Cardiac muscle cell (in vitro differentiated cells and primary cell): Measurements from ENCODE around the gene ZNF525. TPM values are rescaled to one million over a fixed set of nuclear protein-coding genes. Genes with fewer than 3 reads are reported as not detected.
"Not testable (repeated sequence)": the region's sequence is repeated elsewhere in the genome, so short reads cannot be mapped to it uniquely, and the experiment has no call there.

Source experiments
- DNase-seq, 2 donors: peaks; one replicate each; pipeline versions ENCODE4 v3.0.0 to v3.0.0-alpha.2; 2010 to 2017; ENCODE audit warnings: low read depth in 1 of 2, low spot score in 1 of 2
- H3K27ac ChIP-seq: fragments of 200-600 bp; sonication (generic); 2 replicates; pipeline ENCODE4 v1.5.1; 2016
- H3K27me3 ChIP-seq: fragments of 200-600 bp; sonication (generic); 2 replicates; pipeline ENCODE4 v1.6.0; 2016; ENCODE audit warnings: control low read depth
- H3K36me3 ChIP-seq: fragments of 200-600 bp; sonication (generic); 2 replicates; pipeline ENCODE4 v1.5.1; 2016; ENCODE audit warnings: control low read depth
- H3K4me1 ChIP-seq: fragments of 200-600 bp; sonication (generic); 2 replicates; pipeline ENCODE4 v1.8.1; 2017; ENCODE audit warnings: low read depth, mild to moderate bottlenecking, mixed run types
- H3K4me3 ChIP-seq: fragments of 200-600 bp; sonication (generic); 2 replicates; pipeline ENCODE4 v1.5.1; 2016; ENCODE audit warnings: mild to moderate bottlenecking
- H3K9me3 ChIP-seq: fragments of 200-600 bp; sonication (generic); 2 replicates; pipeline ENCODE4 v1.5.1; 2017; ENCODE audit warnings: low read depth, mild to moderate bottlenecking, control low read depth
- polyA plus RNA-seq: library from polyadenylated mRNA; unstranded; fragments of >200 nt; fragmentation: Nextera tagmentation; extraction: Ambion mirVana; gene quantifications from 2 replicates; pipeline ENCODE4 v1.2.1, GENCODE V29; 2016
- total RNA-seq: library from RNA; depleted of rRNA; stranded (reverse); fragments of >200 nt; gene quantifications from 2 replicates; pipeline ENCODE4 v1.2.3, GENCODE V29; 2016
- TF ChIP-seq, protein P1 (sequence below): IDR thresholded peaks from 2 replicates; pipeline ENCODE4 v1.5.1; 2012; ENCODE audit warnings: low read depth, mild to moderate bottlenecking, low read length

The ZNF525 gene
- total and polyA plus RNA-seq, 2 experiments from 2014 or later, result 3.9 to 7.1 TPM

- TF ChIP-seq, protein P1, sequence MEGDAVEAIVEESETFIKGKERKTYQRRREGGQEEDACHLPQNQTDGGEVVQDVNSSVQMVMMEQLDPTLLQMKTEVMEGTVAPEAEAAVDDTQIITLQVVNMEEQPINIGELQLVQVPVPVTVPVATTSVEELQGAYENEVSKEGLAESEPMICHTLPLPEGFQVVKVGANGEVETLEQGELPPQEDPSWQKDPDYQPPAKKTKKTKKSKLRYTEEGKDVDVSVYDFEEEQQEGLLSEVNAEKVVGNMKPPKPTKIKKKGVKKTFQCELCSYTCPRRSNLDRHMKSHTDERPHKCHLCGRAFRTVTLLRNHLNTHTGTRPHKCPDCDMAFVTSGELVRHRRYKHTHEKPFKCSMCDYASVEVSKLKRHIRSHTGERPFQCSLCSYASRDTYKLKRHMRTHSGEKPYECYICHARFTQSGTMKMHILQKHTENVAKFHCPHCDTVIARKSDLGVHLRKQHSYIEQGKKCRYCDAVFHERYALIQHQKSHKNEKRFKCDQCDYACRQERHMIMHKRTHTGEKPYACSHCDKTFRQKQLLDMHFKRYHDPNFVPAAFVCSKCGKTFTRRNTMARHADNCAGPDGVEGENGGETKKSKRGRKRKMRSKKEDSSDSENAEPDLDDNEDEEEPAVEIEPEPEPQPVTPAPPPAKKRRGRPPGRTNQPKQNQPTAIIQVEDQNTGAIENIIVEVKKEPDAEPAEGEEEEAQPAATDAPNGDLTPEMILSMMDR, result no peak
- Histone ChIP-seq H3K27me3 (no peaks in the 10 kb centered on the region), H3K9me3 (no peaks in the 10 kb centered on the region), H3K4me3 (no peak overlapping the region), H3K27ac (no peak overlapping the region), H3K36me3 (peaks cover 16% of the 10 kb centered on the region), H3K4me1 (no peaks in the 10 kb centered on the region)
- DNase-seq, result no peak
Measured at GRCh38 chr19:53355739-53356138, 9.8 kb upstream of the ZNF525 start.

- H3K9me3 ChIP-seq, result no peaks in the 10 kb centered on the region
- no peaks in the 10 kb centered on the region for H3K36me3 ChIP-seq
- no peak for DNase-seq
- H3K4me1 ChIP-seq, result no peaks in the 10 kb centered on the region
- no peak overlapping the region for H3K27ac ChIP-seq
- TF ChIP-seq, protein P1, result no peak
- H3K4me3 ChIP-seq, result no peak overlapping the region
- H3K27me3 ChIP-seq, result no peaks in the 10 kb centered on the region
Measured at GRCh38 chr19:53357821-53358581, 7.5 kb upstream of the ZNF525 start.

- H3K27me3 ChIP-seq, DNase-seq, H3K9me3 ChIP-seq, H3K4me3 ChIP-seq, H3K27ac ChIP-seq, H3K4me1 ChIP-seq, H3K36me3 ChIP-seq: not testable (repeated sequence)
Measured at GRCh38 chr19:53360056-53360455, 5.4 kb upstream of the ZNF525 start.

GRCh38 chr19:53365899-53366493 lies 491 bp downstream of the ZNF525 start:
- H3K4me3 ChIP-seq, result peak overlapping the region; percentile 71
- H3K27me3 ChIP-seq, result no peaks in the 10 kb centered on the region
- DNase-seq, result peak in 1 of 2 donors; percentile 54
- H3K36me3 ChIP-seq, result no peaks in the 10 kb centered on the region
- no peaks in the 10 kb centered on the region for H3K9me3 ChIP-seq
- TF ChIP-seq, protein P1, result no peak
- H3K4me1 ChIP-seq, result no peaks in the 10 kb centered on the region
- H3K27ac ChIP-seq, result no peak overlapping the region

DNA sequence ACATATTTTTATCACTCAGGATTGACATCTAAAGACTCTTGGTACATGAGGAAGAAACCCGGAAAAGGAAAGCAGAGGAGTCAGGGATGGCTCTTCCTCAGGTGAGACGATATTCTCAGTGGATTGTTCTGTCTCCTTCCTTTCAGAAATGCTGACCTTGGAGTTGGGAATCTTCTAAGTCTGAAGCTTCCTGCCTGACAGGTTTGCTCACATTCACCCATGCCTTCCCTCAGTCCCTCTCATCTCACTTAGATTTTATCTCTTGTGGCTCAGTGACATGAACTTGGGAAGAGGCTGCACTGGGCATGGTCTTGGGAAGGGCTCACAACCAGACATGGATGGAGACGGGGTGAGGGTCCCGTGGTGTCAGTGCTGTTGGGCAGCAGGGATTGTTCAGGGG lies 6.7 kb downstream of the ZNF525 start:
- no peak for DNase-seq
- Histone ChIP-seq H3K27me3 (no peaks in the 10 kb centered on the region), H3K27ac (no peak overlapping the region), H3K36me3 (no peaks in the 10 kb centered on the region), H3K4me1 (no peaks in the 10 kb centered on the region), H3K9me3 (no peaks in the 10 kb centered on the region), H3K4me3 (no peak overlapping the region)
- TF ChIP-seq, protein P1, result no peak

GRCh38 chr19:53374288-53374687 lies 8.8 kb downstream of the ZNF525 start:
- H3K27ac ChIP-seq, result no peak overlapping the region
- no peak overlapping the region for H3K4me3 ChIP-seq
- H3K36me3 ChIP-seq, result no peaks in the 10 kb centered on the region
- no peaks in the 10 kb centered on the region for H3K9me3 ChIP-seq
- DNase-seq, result no peak
- no peaks in the 10 kb centered on the region for H3K4me1 ChIP-seq
- H3K27me3 ChIP-seq, result no peaks in the 10 kb centered on the region
- TF ChIP-seq, protein P1, result no peak
